Stimulated activated CD8-positive, alpha-beta memory T cell treated with anti-CD3 and anti-CD28 coated beads, Interleukin-7, amount 100 ng/mL, for 4 hours (primary cell): Measurements from ENCODE around the gene PRKACG.
"Not testable (repeated sequence)": the region's sequence is repeated elsewhere in the genome, so short reads cannot be mapped to it uniquely, and the experiment has no call there.

ENCODE experiments used
- DNase-seq, 2 donors: peaks; one replicate each; pipeline ENCODE4 v3.0.0-alpha.2; 2020; ENCODE audit warnings: low read depth in 2 of 2

The PRKACG gene

DNA sequence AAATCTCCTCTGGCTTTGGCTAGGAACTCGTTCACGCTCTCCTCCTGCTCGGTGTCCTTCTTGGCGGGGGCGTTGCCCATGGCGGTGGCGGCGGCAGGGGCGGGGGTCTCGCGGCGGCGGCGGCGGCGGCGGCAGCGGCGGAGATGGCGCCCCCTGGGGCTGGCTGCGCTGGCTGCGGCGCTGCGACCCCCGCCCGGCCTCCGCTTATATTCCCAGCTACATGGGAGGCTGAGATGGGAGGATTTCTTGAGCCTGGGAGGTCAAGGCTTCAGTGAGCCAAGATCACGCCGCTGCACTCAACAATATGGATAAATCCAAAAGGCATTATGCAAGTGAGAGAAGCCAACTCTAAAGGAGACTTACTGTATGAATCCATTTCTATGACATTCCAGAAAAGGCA is at the start of gene PRKACG:
Gene PRKACG, minus strand, starts transcription at position 101 of the 400 bp plus-strand sequence. Its CDS starts 21 bp downstream, at position 80.
- DNase-seq, result no peak

DNA sequence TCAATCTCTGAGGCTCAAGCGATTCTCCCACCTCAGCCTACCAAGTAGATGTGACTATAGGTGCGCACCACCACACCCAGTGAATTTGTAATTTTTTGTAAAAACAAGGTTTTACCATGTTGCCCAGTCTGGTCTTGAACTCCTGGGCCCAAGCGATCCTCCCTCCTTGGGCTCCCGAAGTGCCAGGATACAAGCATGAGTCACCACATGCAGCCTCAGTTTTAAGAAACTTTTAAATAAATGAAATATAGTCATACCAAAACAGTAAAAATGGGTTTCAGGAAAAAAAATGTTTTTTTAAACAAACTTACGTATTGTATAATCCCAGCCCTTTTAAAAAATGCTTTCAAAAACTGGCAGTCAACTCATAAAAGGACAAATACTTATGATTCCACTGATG is 48.3 kb upstream of the PRKACG start:
- DNase-seq, result no peak

DNA sequence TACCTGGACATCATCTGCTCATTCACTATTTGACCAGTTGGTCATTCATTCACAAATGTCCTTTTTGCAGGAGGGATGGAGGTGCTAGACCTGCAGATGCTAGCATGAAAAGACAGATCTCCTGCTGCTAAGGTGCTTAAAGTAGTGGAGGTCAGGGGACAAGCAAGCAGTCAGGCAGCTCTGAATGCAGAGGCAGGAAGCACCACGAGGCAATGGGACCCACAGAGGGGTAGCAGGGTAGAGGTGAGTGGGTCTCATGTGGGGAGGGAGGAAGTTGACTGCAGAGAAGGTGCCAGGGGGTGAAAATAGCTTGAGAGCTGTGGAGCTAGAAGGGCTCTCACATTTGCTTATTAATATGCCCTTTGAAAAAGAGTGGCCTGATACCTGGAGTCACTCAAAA is 46.9 kb upstream of the PRKACG start:
- no peak for DNase-seq

DNA sequence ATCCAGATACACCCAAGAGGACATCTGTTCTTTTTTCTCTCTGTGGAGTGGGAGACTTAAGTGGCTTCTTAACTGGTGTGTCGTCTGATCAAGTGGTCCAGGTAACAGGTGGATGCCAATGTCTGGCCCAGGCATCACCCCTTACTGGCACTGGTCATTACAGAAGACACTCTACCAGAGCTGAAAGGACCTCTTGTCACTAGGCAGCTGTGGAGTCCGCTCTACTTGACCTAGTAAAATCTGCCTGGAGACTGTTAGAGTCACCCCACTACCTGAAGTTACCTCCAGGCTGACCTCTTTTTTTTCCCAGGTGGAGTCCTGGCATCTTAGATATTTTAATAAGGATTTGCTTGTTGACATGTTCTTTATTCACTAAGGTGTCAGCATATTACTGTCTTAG is 44.2 kb upstream of the PRKACG start:
- no peak for DNase-seq

DNA sequence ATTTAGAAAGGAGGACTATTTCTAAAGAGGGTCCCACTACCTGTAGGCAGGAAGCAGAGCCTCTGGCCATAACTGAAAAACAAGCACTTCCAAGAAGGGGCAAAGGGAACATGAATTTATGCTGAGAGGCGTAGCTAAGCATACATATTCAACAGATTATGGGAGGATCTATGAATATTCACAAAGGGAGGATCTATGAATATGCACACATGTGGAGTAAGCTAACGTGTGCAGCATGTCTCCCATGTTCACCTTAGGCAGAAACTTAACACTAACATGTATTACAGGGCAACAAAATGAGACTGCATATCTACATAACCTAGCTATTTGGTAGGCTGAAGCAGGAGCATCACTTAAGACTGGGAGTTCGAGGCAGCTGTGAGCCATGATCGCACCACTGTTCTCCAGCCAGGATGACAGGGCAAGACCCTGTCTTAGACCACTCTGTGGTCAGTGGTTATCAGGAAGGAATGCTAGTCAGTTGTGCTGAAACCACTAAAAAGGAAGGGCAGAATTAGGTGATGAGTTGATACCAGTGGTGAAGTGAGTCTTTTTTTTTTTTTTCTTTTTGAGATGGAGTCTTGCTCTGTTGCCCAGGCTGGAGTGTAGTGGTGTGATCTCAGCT is 42.4 kb upstream of the PRKACG start:
- DNase-seq, result no peak

DNA sequence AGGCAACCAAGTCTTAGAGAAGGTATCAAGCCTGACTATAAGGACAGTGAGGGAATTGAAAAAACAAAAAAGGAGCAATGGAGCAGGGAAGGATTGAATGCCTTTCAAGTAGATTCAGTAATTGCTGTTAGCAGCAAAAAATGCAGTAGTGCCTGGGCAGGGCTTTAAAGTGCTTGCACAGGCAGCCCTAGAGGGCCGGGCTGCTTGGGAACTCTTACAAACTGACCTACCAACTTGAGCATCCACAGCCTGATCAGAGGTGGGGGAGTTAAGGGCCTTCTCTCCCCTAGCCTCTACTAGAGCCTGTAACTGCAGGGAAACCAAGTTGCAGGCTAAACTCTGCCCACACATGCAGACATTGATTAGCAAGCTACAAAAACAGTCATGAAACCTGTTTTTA is 41.1 kb upstream of the PRKACG start:
- no peak for DNase-seq

DNA sequence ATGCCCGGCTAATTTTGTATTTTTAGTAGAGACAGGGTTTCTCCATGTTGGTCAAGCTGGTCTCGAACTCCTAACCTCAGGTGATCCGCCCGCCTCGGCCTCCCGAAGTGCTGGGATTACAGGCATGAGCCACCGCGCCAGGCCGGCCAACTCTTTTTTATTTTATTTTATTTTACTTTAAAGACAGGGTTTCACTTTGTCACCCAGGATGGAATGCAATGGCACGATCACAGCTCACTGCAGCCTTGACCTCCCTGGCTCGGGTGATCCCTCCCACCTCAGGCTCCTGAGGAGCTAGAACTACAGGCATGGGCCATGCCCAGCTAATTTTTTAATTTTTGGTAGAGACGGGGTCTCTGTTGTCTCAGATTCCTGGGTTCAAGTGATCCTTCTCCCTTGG is 37.0 kb upstream of the PRKACG start:
- DNase-seq, result not testable (repeated sequence)

DNA sequence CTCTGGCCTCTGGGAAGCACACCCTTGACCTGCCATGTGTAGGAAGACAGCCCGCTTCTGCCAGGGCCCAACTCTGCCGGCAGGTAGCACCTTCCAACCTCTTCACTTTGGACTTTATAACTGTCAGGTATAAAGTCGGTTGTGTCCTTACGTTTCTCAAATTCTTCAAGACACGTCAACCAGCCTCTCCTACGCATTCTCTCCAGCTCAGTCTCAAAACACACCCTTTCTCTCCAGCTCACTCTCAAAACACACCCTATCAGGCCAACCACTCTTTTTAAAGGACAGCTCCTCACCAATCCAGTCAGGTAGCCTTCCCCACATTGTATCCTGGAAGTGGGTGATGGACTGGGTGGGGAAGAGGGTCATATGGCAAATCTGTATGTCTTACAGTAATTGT is 35.2 kb upstream of the PRKACG start:
- no peak for DNase-seq

DNA sequence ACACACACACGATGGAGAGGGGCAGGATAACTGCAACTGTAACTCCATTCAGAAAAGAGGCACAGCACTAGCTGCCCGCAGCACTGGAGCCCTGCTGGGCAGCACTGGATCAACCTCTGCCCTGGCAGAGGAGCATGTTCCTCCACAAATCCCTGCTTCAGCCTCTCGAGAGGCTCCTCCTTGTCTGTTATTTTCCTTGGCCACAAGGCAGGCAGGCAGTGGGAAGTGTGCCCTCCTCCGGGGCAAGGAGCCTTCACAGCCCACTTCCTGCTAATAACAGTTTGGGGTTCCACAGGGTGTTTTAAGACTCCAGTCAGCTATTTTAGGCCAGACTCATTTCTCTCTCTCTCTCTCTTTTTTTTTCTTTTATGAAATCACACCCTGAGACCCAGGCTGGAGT is 33.5 kb upstream of the PRKACG start:
- DNase-seq, result no peak

DNA sequence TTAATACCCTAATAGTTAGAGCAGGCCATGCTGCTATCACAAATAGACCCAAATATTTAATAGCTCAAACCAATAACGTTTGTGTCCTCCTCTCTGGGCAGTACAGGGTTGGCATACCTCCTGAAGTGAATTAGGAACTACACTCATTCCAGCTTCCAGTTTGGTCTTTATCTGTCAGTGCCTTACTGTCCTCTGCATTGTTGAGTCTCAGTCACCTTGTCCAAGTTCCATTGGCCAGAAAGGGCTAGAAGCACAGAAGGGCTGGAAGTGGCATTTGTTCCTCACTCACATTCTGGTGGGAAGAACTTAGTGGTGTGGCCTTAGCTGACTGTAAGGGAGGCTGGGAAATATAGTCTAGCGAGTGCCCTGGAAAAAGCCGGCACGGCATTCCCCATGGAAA is 32.8 kb upstream of the PRKACG start:
- no peak for DNase-seq

DNA sequence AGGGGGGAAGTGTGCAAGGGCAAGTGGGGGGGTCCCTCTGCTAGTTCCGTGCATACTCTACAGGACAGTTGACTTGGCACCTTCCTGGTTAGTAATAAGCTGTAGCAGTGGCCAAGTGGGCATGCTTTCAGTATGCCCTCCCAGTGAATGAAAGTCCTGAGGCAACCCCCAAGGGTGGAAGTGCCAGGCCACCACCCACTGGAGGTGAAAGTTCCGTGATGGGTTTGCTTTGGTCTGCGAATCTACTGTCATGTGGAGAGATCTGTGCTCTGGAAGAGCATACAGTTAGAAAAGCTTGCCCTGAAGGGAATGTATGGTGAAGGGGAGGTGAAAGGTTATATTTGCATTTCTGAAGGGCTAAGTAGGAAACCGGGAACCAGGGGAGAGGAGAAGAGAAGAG is 31.9 kb upstream of the PRKACG start:
- DNase-seq, result no peak

DNA sequence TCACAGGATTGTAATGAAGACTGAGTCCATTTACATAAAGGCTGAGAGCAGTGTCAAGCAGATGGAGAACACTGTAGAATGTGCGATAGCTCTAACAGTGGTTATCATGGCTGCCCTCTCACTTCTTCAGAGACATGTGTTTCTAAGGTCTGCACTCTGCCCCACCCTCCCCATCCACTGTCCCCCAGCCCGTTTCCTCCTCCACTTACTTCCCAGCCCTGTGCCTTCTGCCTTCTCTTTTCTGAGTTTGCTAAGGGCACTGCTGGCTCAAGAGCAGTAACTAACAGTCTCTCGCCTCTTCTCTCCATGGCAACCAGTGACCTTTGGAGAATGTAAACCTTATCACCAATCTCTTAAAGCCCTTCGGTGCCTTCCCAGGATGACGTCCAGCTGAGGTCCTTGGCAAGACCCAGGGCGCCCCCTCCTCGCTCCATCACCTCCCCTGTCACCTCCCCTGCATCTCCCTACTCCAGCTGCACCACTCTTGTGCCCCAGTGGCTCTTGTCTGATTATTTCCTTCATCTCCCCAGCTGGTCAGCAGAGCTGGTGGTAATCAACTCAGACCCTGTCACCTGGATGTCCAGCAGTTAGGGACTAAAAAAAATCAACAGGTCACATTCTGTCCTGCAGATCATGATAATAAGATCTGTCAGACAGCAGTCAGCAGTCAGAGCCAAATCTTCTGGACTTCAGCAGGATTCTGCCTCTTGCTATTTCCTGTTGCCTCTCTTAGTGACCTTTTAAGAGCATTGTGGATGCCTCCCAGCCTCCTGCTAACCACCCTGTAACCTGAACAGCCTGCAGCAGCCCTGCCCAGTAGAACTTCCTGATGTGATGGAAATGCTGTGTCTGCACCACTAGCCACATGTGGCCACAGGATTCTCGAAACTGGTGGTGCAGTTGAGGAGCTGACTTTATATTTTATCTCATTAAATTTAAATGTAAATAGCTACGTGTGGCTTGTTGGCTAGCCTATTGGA is 30.6 kb upstream of the PRKACG start:
- no peak for DNase-seq

DNA sequence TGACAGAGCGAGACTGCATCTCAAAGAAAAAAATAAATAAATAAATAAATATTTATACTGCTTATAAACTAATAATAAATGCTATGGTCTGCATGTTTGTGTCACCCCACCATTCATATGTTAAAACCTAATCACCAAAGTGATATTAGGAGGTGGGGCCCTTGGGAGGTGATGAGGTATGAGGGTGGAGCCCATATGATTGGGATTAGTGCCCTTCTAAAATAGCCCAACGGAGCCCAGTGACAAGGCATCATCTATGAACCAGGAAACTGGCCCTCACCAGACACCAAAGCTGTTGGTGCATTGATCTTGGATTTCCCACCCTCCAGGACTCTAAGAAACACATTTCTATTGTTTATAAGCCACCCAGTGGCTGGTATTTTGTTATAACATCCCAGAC is 26.7 kb upstream of the PRKACG start:
- no peak for DNase-seq

DNA sequence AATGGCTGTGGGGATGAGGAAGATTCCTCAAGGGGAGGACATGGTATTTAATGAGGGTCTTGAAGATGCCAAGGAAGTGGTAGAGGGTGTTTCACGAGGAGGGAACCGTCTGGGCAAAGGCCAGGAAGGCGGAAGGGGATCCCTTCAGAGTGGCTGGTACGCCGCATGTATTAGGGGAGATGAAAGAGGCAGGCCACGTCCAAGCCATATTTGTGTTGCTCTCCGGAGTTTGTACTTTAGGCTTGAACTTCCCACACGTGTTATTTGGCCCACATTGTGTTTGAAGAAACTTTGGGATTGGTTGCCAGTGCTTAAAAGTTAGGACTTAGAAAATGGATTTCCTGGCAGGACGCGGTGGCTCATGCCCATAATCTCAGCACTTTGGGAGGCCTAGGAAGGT is 22.9 kb upstream of the PRKACG start:
- DNase-seq, result no peak

DNA sequence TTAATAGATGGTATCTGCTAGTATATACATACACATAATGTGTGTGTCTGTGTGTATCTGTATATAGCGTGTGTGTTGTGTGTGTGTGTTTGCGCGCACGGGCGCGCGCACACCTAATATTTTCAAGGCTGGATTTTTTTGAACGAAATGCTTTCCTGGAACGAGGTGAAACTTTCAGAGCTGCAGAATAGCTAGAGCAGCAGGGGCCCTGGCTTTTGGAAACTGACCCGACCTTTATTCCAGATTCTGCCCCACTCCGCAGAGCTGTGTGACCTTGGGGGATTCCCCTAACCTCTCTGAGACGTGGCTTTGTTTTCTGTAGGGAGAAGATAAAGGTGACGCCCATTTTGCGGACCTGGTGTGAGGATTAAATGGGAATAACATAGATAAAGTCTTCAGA is 22.4 kb upstream of the PRKACG start:
- no peak for DNase-seq

DNA sequence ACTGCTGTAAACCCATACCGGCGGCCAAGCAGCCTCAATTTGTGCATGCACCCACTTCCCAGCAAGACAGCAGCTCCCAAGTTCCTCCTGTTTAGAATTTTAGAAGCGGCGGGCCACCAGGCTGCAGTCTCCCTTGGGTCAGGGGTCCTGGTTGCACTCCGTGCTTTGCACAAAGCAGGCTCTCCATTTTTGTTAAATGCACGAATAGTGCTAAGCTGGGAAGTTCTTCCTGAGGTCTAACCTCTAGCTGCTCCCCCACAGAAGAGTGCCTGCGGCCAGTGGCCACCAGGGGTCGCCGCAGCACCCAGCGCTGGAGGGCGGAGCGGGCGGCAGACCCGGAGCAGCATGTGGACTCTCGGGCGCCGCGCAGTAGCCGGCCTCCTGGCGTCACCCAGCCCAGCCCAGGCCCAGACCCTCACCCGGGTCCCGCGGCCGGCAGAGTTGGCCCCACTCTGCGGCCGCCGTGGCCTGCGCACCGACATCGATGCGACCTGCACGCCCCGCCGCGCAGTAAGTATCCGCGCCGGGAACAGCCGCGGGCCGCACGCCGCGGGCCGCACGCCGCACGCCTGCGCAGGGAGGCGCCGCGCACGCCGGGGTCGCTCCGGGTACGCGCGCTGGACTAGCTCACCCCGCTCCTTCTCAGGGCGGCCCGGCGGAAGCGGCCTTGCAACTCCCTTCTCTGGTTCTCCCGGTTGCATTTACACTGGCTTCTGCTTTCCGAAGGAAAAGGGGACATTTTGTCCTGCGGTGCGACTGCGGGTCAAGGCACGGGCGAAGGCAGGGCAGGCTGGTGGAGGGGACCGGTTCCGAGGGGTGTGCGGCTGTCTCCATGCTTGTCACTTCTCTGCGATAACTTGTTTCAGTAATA is 21.8 kb upstream of the PRKACG start, which contains the start of gene FXN:
Gene FXN, plus strand, starts transcription at position 315 of the 871 bp plus-strand sequence. Its CDS starts 31 bp downstream, at position 346.
- peak; percentile 55 to 72 for DNase-seq

DNA sequence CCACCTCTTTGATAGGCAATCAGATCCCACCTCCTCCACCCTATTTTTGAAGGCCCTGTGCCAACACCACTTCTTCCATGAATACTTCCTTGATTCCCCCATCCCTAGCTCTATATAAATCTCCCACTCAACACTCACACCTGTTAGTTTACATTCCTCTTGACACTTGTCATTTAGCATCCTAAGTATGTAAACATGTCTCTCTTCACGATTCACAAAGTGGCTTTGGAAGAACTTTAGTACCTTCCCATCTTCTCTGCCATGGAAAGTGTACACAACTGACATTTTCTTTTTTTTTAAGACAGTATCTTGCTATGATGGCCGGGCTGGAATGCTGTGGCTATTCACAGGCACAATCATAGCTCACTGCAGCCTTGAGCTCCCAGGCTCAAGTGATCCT is 20.2 kb upstream of the PRKACG start:
- no peak for DNase-seq

DNA sequence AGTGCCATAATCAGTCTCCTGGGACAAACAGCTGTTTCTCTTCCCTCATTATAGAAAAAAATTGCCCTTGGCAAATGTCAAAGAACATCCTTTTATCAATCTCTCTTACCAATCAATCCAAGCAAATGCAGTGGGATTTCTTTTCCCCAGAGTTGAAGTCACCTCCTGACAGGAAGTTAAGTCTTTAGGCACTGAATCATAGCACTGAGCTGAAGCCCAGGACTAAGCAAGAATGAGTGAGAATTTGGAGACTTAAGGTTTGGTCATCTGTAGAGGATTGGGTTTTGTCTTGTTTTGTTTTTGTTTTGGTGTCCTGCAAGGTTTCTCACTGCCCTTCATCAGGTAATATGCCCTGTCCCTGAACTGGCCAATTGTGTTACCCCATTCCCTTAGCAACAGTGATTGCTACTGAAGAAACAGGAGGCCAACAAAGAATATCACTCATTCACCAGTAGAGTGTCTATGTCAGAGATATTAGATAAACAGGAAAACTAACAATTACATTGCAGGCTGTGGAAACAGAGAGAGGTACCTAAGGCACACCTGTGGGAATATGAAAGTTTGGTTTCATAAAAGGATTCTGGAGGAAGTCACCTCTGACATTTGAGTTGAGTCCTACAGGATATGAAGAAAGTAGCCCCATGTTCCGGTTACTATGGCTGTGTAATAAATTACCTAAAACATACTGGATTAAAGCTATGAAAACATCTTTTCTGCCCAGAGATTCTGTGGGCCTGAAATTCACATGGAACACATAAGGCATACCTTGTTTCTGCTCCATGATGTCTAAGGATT is 17.1 kb upstream of the PRKACG start:
- no peak for DNase-seq

DNA sequence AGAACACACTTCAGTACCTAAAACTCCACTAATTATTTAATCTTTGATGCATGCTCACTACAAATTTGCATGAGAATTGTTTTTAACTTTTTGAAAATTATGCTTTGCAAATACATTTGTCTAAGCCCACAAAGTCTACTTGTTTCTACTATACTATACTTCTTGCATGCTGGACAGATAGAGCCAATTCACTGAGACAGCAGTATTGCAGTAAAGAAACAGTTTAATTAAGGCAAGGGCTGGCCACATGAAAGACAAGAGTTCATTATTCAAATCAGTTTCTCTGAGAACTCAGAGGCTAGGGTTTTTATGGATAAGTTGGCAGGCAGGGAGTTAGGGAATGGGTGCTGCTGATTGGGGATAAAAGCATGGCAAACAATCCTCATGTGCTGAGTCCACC is 15.6 kb upstream of the PRKACG start:
- DNase-seq, result no peak

DNA sequence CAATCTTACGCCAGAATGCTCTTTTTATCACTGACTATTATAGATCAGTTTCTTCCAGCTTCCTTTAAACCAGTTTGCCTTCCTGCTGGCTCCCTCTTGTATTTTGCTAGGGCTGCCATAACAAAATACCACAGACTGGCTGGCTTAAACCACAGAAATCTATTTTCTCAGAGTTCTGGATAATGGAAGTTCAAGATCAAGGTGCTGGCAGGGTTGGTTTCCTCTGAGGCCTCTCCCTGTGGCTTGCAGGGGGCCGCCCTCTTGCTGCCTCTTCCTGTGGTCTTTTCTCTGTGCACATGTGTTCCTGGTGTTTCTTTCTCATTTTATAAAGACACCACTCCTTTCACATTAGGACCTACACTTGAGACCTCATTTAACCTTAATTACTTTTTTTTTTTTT is 14.8 kb upstream of the PRKACG start:
- DNase-seq, result no peak
